GM18511 (cell line): ENCODE data around the gene RANGAP1.
A peak's percentile ranks its signal among the peaks of the same experiment; 100 is the strongest.

Source experiments
- ATAC-seq: cut with Tn5 transposase; IDR thresholded peaks from one replicate; pipeline ENCODE4 v1.9.1; 2021; ENCODE audit warnings: mild to moderate bottlenecking, moderate library complexity; ENCODE audit not compliant: unreplicated experiment

The RANGAP1 gene

GRCh38 chr22:41204066-41204465, 81.9 kb downstream of the RANGAP1 start:
- no peak for ATAC-seq

GRCh38 chr22:41203118-41203517, 82.9 kb downstream of the RANGAP1 start:
- ATAC-seq, result no peak

- no peak for ATAC-seq
Observed at GRCh38 chr22:41201141-41201540, 84.8 kb downstream of the RANGAP1 start.

DNA sequence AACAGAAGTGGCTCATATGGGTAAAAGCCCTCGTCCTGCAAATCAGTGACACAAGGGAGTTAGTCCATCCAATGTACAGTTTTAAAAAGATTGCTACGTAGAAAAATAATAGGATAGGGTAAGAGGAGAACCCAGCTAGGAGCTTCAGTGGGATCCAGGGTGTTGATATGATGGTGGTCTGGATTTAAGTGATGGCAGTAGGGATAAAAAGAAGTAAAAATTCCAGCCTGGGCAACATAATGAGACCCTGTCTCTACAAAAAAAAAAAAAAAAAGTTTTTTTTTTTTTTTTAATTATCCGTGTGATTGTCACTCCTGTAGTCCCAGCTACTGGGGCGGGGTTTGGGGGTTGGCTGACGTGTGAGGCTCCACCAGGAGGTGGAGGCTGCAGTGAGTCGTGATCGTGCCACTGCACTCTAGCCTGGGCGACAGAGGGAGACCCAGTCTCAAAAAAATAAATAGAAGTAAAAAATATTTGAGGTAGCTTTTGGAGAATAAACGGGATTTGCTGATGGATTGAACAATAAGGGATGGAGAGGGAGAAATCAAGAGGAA, 87.9 kb downstream of the RANGAP1 start:
- no peak for ATAC-seq

GRCh38 chr22:41197038-41197972, 88.7 kb downstream of the RANGAP1 start:
- peak; percentile 77 for ATAC-seq
